SU-DHL-6 (cell line): Measurements from ENCODE around the gene CHN1.

ENCODE experiments used
- EZH2phosphoT487 ChIP-seq: fragments of 200-600 bp; sonication (generic), shearing (Covaris generic); conservative IDR thresholded peaks from 2 replicates; pipeline ENCODE4 v1.6.1; 2018; ENCODE audit warnings: mild to moderate bottlenecking, antibody characterized with exemption, low read length, moderate library complexity, mixed read lengths
- TF ChIP-seq, protein P1 (sequence below): fragments of 200-600 bp; sonication (generic); IDR thresholded peaks from one replicate; pipeline ENCODE4 v1.5.1; 2017; ENCODE audit warnings: antibody characterized with exemption, mild to moderate bottlenecking, low read length, moderate library complexity; ENCODE audit not compliant: insufficient read depth, poor library complexity, severe bottlenecking

DNA sequence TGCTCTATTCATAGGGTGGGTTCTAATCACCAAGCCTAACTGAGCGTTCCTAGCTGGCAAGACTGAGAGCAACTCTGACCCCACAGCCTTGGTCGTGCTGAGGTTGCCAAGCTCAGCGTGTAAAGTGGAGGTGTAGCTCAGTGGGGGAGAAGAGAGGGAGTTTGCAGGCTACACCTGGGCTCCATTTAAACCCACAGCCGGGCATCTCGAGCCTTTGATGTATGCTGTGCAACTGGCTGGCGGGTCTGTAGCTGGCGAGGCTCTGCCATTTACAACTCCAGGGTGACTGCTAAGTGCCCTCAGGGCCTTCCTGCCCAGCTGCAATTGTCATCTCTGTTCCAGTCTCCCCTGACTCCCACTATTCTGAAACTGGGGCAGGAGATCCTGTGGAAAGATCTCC lies 220.9 kb downstream of the CHN1 start:
- TF ChIP-seq, protein P1, sequence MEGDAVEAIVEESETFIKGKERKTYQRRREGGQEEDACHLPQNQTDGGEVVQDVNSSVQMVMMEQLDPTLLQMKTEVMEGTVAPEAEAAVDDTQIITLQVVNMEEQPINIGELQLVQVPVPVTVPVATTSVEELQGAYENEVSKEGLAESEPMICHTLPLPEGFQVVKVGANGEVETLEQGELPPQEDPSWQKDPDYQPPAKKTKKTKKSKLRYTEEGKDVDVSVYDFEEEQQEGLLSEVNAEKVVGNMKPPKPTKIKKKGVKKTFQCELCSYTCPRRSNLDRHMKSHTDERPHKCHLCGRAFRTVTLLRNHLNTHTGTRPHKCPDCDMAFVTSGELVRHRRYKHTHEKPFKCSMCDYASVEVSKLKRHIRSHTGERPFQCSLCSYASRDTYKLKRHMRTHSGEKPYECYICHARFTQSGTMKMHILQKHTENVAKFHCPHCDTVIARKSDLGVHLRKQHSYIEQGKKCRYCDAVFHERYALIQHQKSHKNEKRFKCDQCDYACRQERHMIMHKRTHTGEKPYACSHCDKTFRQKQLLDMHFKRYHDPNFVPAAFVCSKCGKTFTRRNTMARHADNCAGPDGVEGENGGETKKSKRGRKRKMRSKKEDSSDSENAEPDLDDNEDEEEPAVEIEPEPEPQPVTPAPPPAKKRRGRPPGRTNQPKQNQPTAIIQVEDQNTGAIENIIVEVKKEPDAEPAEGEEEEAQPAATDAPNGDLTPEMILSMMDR, result no peak
- TF ChIP-seq EZH2phosphoT487, result no peak
